CD4-positive, CD25-positive, alpha-beta regulatory T cell (primary cell): ENCODE data around the gene KCNK18. TPM values are rescaled to one million over a fixed set of nuclear protein-coding genes. Genes with fewer than 3 reads are reported as not detected.
"Not testable (repeated sequence)": the region's sequence is repeated elsewhere in the genome, so short reads cannot be mapped to it uniquely, and the experiment has no call there.

Source experiments
- ATAC-seq, 2 donors: fragments of 150-1000 bp; cut with Tn5 transposase; one replicate each; pipeline ENCODE4 v1.10.0; 2021; ENCODE audit warnings: low read depth in 2 of 2, moderate number of reproducible peaks in 2 of 2, moderate library complexity in 1 of 2
- DNase-seq, 3 donors: peaks; one replicate each; pipeline versions ENCODE4 v3.0.0 to v3.0.0-alpha.2; 2012 to 2022; ENCODE audit warnings: mixed read lengths in 1 of 3
- H3K27ac ChIP-seq: one replicate; pipeline ENCODE4 v1.7.0; 2013; ENCODE audit warnings: mild to moderate bottlenecking, low read length; ENCODE audit not compliant: insufficient read depth, poor library complexity, severe bottlenecking
- H3K27me3 ChIP-seq: one replicate; pipeline ENCODE4 v1.7.0; 2013; ENCODE audit warnings: low read length; ENCODE audit not compliant: control insufficient read depth, insufficient read depth
- H3K36me3 ChIP-seq: one replicate; pipeline ENCODE4 v1.7.0; 2013; ENCODE audit warnings: mild to moderate bottlenecking, low read length, moderate library complexity; ENCODE audit not compliant: control insufficient read depth, insufficient read depth
- H3K4me1 ChIP-seq: 2 replicates; pipeline ENCODE4 v1.7.0; 2013; ENCODE audit warnings: mild to moderate bottlenecking, low read length; ENCODE audit not compliant: insufficient read depth, control insufficient read depth, poor library complexity, severe bottlenecking
- H3K4me3 ChIP-seq: one replicate; pipeline ENCODE4 v1.7.0; 2013; ENCODE audit warnings: low read depth, mild to moderate bottlenecking, low read length, moderate library complexity
- H3K9me3 ChIP-seq, 2 experiments: 1 replicate in 1 of 2; 2 replicates in 1 of 2; pipeline ENCODE4 v1.7.0; 2013; ENCODE audit warnings: low read length in 2 of 2, mild to moderate bottlenecking in 1 of 2, moderate library complexity in 1 of 2; ENCODE audit not compliant: control insufficient read depth in 2 of 2
- H3K27ac Mint-ChIP-seq, 3 donors: one replicate each; pipeline ENCODE4 v1.8.0; 2020 to 2022; ENCODE audit warnings: mild to moderate bottlenecking in 3 of 3, mixed read lengths in 3 of 3, moderate library complexity in 2 of 3
- H3K27me3 Mint-ChIP-seq: one replicate; pipeline ENCODE4 v1.8.0; 2022; ENCODE audit warnings: mild to moderate bottlenecking, mixed read lengths
- H3K36me3 Mint-ChIP-seq: one replicate; pipeline ENCODE4 v1.8.0; 2020; ENCODE audit warnings: mixed read lengths
- H3K4me1 Mint-ChIP-seq, 4 donors: one replicate each; pipeline ENCODE4 v1.8.0; 2020 to 2022; ENCODE audit warnings: mixed read lengths in 4 of 4, mild to moderate bottlenecking in 1 of 4
- H3K4me3 Mint-ChIP-seq, 4 donors: one replicate each; pipeline ENCODE4 v1.8.0; 2020 to 2022; ENCODE audit warnings: mild to moderate bottlenecking in 4 of 4, mixed read lengths in 4 of 4, moderate library complexity in 3 of 4
- H3K9me3 Mint-ChIP-seq, 7 donors: one replicate each; pipeline ENCODE4 v1.8.0; 2020 to 2022; ENCODE audit warnings: mixed read lengths in 7 of 7, mild to moderate bottlenecking in 3 of 7, moderate library complexity in 2 of 7
- polyA plus RNA-seq, 4 donors: library from polyadenylated mRNA; unstranded; fragments of 300-500 nt; fragmentation: Illumina TruSeq; gene quantifications; one replicate each; pipeline ENCODE4 v1.2.3, GENCODE V29; 2021
- total RNA-seq: library from RNA; stranded (reverse); gene quantifications from one replicate; pipeline ENCODE4 v1.2.3, GENCODE V29; 2022

Gene KCNK18
- total and polyA plus RNA-seq, 5 donors from 2014 or later: not detected

DNA sequence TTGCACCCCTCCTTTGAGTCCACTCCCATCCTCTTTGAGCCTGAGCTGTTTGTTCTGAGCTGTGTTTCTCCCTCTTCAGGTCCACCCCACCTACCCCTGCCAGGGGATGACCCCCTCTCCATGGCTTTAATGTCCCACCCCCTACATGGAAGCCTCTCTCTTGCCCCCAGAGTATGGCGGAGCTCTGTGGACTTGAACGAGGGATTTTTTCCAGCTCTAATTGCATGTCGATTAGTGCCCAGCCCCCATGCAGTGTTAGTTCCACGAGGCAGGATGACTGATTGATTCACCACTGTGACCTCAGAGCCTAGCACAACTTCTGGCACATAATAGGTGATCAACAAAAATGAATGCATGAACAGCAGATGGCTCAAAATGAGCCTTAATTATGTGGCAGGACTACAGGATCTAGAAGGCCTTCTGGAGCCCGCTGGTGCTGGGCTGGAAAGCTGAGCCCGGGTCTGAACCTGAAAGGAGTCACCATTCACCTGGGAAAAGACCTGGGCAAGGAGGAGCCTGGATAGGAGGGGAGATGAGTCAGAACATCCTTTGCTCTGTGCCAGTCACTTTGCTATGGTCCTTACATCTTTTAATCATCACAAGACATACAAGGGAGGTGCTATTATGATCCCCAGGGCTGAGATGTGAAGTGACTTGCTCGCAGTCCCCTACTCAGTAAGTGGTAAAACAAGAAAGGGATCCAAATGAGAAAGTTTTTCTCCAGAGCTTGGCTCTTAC, 26.6 kb downstream of the KCNK18 start:
- H3K4me3 ChIP-seq: no peak overlapping the region
- no peaks in the 10 kb centered on the region for H3K4me1 ChIP-seq
- no peaks in the 10 kb centered on the region for H3K4me1 Mint-ChIP-seq
- H3K27ac Mint-ChIP-seq: no peak overlapping the region
- no peaks in the 10 kb centered on the region for H3K9me3 ChIP-seq
- H3K36me3 ChIP-seq: no peaks in the 10 kb centered on the region
- H3K27me3 Mint-ChIP-seq: peaks cover 9% of the 10 kb centered on the region
- no peaks in the 10 kb centered on the region for H3K36me3 Mint-ChIP-seq
- DNase-seq: no peak
- no peak overlapping the region for H3K4me3 Mint-ChIP-seq
- H3K27me3 ChIP-seq: peaks cover 2% of the 10 kb centered on the region
- ATAC-seq: no peak
- no peak overlapping the region for H3K27ac ChIP-seq
- no peaks in the 10 kb centered on the region for H3K9me3 Mint-ChIP-seq

DNA sequence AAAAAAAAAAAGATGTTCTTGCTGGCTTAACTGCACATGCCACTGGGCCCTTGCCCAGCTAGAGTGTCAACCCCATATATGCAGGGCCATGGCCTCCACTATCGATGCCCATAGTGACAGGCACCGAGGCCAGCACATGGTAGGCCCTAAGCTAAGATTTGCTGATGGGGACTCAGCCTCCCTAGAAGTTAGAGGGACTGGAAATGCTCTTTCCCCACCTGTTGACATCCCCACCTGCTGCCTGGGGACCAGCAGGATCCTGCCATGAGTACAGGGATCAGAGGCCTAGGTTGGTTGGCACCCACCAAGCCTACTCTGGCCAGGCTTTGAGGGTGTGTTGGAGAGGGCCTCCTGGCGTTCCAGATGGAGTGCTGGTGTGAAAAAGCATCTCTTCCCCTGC, 27.6 kb downstream of the KCNK18 start:
- no peak overlapping the region for H3K27ac ChIP-seq
- Mint-ChIP-seq H3K4me1 (no peaks in the 10 kb centered on the region), H3K27me3 (peaks cover 9% of the 10 kb centered on the region), H3K36me3 (no peaks in the 10 kb centered on the region), H3K9me3 (peaks cover 0 to 2% (median 0%) of the 10 kb centered on the region in 7 donors), H3K4me3 (no peak overlapping the region), H3K27ac (no peak overlapping the region)
- ATAC-seq (no peak), DNase-seq (no peak)
- H3K36me3 ChIP-seq: no peaks in the 10 kb centered on the region
- H3K4me1 ChIP-seq: no peaks in the 10 kb centered on the region
- no peaks in the 10 kb centered on the region for H3K9me3 ChIP-seq
- H3K4me3 ChIP-seq: no peak overlapping the region
- H3K27me3 ChIP-seq: peaks cover 2% of the 10 kb centered on the region

GRCh38 chr10:117226813-117227451, 29.6 kb downstream of the KCNK18 start:
- Histone ChIP-seq H3K36me3 (no peaks in the 10 kb centered on the region), H3K4me1 (no peaks in the 10 kb centered on the region), H3K27ac (no peak overlapping the region), H3K9me3 (no peaks in the 10 kb centered on the region), H3K4me3 (no peak overlapping the region), H3K27me3 (peaks cover 2% of the 10 kb centered on the region)
- ATAC-seq (no peak), DNase-seq (no peak)
- Mint-ChIP-seq H3K36me3 (no peaks in the 10 kb centered on the region), H3K9me3 (peaks cover 0 to 2% (median 0%) of the 10 kb centered on the region in 7 donors), H3K27ac (no peak overlapping the region), H3K27me3 (peaks cover 24% of the 10 kb centered on the region), H3K4me1 (no peaks in the 10 kb centered on the region), H3K4me3 (no peak overlapping the region)

DNA sequence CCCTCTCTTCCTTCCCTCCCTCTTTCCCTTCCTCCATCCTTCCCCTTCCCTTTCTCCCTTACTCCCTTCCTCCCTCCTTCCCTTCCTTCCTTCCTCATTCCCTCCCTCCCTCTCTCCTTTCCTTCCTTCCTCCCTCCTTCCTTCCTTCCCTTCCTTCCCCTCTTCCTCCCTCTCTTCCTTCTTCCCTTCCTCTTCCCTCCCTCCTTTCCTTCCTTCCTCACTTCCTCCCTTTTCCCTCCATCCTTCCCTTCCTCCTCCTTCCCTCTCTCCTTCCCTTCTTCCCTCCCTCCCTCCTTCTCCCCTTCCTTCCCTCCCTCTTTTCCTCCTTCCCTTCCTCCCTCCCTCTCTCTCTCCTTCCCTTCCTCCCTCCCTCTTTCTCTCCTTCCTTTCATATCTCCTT, 30.9 kb downstream of the KCNK18 start:
- Mint-ChIP-seq H3K4me3 (no peak overlapping the region), H3K4me1 (no peaks in the 10 kb centered on the region), H3K27ac (no peak overlapping the region), H3K36me3 (no peaks in the 10 kb centered on the region), H3K9me3 (peaks cover 0 to 2% (median 0%) of the 10 kb centered on the region in 7 donors), H3K27me3 (peaks cover 20% of the 10 kb centered on the region)
- Histone ChIP-seq H3K36me3 (no peaks in the 10 kb centered on the region), H3K9me3 (no peaks in the 10 kb centered on the region), H3K27me3 (peaks cover 2% of the 10 kb centered on the region), H3K4me3 (no peak overlapping the region), H3K27ac (no peak overlapping the region), H3K4me1 (no peaks in the 10 kb centered on the region)
- no peak for DNase-seq
- ATAC-seq: no peak

DNA sequence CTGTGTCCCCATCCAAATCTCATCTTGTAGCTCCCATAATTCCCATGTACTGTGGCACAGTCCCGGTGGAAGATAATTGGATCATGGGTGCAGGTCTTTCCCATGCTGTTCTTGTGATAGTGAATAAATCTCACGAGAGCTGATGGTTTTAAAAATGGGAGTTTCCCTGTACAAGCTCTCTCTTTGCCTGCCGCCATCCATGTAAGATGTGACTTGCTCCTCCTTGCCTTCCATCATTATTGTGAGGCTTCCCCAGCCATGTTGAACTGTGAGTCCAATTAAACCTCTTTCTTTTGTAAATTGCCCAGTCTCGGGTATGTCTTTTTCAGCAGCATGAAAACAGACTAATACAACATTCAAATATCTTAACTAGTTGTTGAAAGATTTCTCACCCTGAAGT, 32.8 kb downstream of the KCNK18 start:
- not testable (repeated sequence) for H3K4me3 Mint-ChIP-seq, ATAC-seq, H3K36me3 Mint-ChIP-seq, DNase-seq, H3K36me3 ChIP-seq, H3K4me1 ChIP-seq, H3K9me3 Mint-ChIP-seq, H3K27ac Mint-ChIP-seq, H3K27ac ChIP-seq, H3K27me3 ChIP-seq, H3K4me3 ChIP-seq, H3K9me3 ChIP-seq, H3K4me1 Mint-ChIP-seq
- H3K27me3 Mint-ChIP-seq: peaks cover 26% of the 10 kb centered on the region

GRCh38 chr10:117237401-117237991, 40.2 kb downstream of the KCNK18 start:
- H3K27ac ChIP-seq: no peak overlapping the region
- Mint-ChIP-seq H3K27ac (no peak overlapping the region), H3K27me3 (peaks cover 36% of the 10 kb centered on the region), H3K4me3 (no peak overlapping the region), H3K9me3 (peaks cover 0 to 6% (median 0%) of the 10 kb centered on the region in 7 donors), H3K4me1 (peaks cover 0 to 5% (median 3%) of the 10 kb centered on the region in 4 donors), H3K36me3 (no peaks in the 10 kb centered on the region)
- no peaks in the 10 kb centered on the region for H3K36me3 ChIP-seq
- DNase-seq: no peak
- no peaks in the 10 kb centered on the region for H3K4me1 ChIP-seq
- H3K27me3 ChIP-seq: no peaks in the 10 kb centered on the region
- no peak overlapping the region for H3K4me3 ChIP-seq
- ATAC-seq: no peak
- no peaks in the 10 kb centered on the region for H3K9me3 ChIP-seq

DNA sequence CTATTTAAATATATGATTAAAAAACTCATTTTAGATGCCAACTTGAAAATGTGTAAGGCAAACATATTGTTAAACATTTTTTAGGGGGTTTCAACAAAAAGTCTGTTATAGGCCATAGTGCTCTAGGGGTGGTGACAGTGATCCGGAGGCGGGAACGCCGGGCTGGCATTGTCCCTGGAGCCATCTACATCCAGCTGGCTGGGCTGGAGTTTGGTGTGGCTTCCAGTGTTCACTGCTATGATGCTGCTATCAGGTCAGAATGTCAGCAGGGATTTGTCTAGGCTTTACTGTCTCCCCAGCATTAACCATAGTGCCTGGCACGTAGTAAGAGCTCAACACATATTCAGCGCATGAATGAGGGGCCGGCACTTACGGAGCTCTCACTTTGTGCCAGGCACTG, 41.8 kb downstream of the KCNK18 start:
- Mint-ChIP-seq H3K36me3 (no peaks in the 10 kb centered on the region), H3K27ac (no peak overlapping the region), H3K27me3 (peaks cover 44% of the 10 kb centered on the region), H3K4me3 (no peak overlapping the region), H3K4me1 (peaks cover 0 to 5% (median 3%) of the 10 kb centered on the region in 4 donors), H3K9me3 (peaks cover 0 to 6% (median 0%) of the 10 kb centered on the region in 7 donors)
- H3K9me3 ChIP-seq: no peaks in the 10 kb centered on the region
- H3K4me3 ChIP-seq: no peak overlapping the region
- DNase-seq (no peak), ATAC-seq (no peak)
- H3K4me1 ChIP-seq: no peaks in the 10 kb centered on the region
- H3K27me3 ChIP-seq: no peaks in the 10 kb centered on the region
- no peak overlapping the region for H3K27ac ChIP-seq
- H3K36me3 ChIP-seq: no peaks in the 10 kb centered on the region
